Osteocyte (in vitro differentiated cells): ENCODE results near the gene HEXIM2. TPM values are rescaled to one million over a fixed set of nuclear protein-coding genes. Genes with fewer than 3 reads are reported as not detected.
A peak's percentile ranks its signal among the peaks of the same experiment; 100 is the strongest.

Experiments used
- DNase-seq: peaks from one replicate; pipeline ENCODE4 v3.0.0; 2021; ENCODE audit warnings: mixed read lengths; ENCODE audit not compliant: unreplicated experiment; ENCODE audit errors: extremely low spot score
- H3K27ac Mint-ChIP-seq: one replicate; pipeline ENCODE4 v1.8.0; 2021; ENCODE audit warnings: mild to moderate bottlenecking, mixed read lengths; ENCODE audit not compliant: unreplicated experiment
- H3K27me3 Mint-ChIP-seq: one replicate; pipeline ENCODE4 v1.8.0; 2021; ENCODE audit warnings: mixed read lengths; ENCODE audit not compliant: unreplicated experiment
- H3K36me3 Mint-ChIP-seq: one replicate; pipeline ENCODE4 v1.8.0; 2021; ENCODE audit warnings: mixed read lengths; ENCODE audit not compliant: unreplicated experiment
- H3K4me1 Mint-ChIP-seq: one replicate; pipeline ENCODE4 v1.8.0; 2021; ENCODE audit warnings: mixed read lengths; ENCODE audit not compliant: unreplicated experiment
- H3K4me3 Mint-ChIP-seq: one replicate; pipeline ENCODE4 v1.8.0; 2021; ENCODE audit warnings: mild to moderate bottlenecking, moderate library complexity, mixed read lengths; ENCODE audit not compliant: unreplicated experiment
- H3K9me3 Mint-ChIP-seq: one replicate; pipeline ENCODE4 v1.8.0; 2021; ENCODE audit warnings: mixed read lengths; ENCODE audit not compliant: unreplicated experiment
- CTCF ChIP-seq: fragments of 200-600 bp; sonication (generic); IDR thresholded peaks from 2 replicates; pipeline ENCODE4 v1.5.0; 2021; ENCODE audit warnings: antibody characterized with exemption, mild to moderate bottlenecking, moderate library complexity
- total RNA-seq: library from RNA; stranded (reverse); gene quantifications from 2 replicates; pipeline ENCODE4 v1.2.1, GENCODE V29; 2021

Gene HEXIM2
- total RNA-seq, 1 donor from 2014 or later: 6.4 TPM

- peaks cover 16% of the 10 kb centered on the region for H3K4me1 Mint-ChIP-seq
- H3K27ac Mint-ChIP-seq: no peak overlapping the region
- no peak for TF ChIP-seq CTCF
- no peaks in the 10 kb centered on the region for H3K27me3 Mint-ChIP-seq
- H3K9me3 Mint-ChIP-seq: no peaks in the 10 kb centered on the region
- DNase-seq: no peak
- H3K36me3 Mint-ChIP-seq: no peaks in the 10 kb centered on the region
- H3K4me3 Mint-ChIP-seq: no peak overlapping the region
Measured at GRCh38 chr17:45145035-45145389, 16.7 kb upstream of the HEXIM2 start.

- H3K36me3 Mint-ChIP-seq: peaks cover 1% of the 10 kb centered on the region
- H3K27ac Mint-ChIP-seq: peak overlapping the region; percentile 100
- peak overlapping the region; percentile 99 for H3K4me3 Mint-ChIP-seq
- H3K9me3 Mint-ChIP-seq: no peaks in the 10 kb centered on the region
- peaks cover 19% of the 10 kb centered on the region for H3K4me1 Mint-ChIP-seq
- no peak for TF ChIP-seq CTCF
- H3K27me3 Mint-ChIP-seq: no peaks in the 10 kb centered on the region
- no peak for DNase-seq
Measured at GRCh38 chr17:45146166-45146565, 15.5 kb upstream of the HEXIM2 start.

GRCh38 chr17:45146592-45146889 lies 15.1 kb upstream of the HEXIM2 start:
- peaks cover 23% of the 10 kb centered on the region for H3K4me1 Mint-ChIP-seq
- H3K27me3 Mint-ChIP-seq: no peaks in the 10 kb centered on the region
- H3K9me3 Mint-ChIP-seq: no peaks in the 10 kb centered on the region
- H3K27ac Mint-ChIP-seq: peak overlapping the region; percentile 100
- TF ChIP-seq CTCF: no peak
- peaks cover 1% of the 10 kb centered on the region for H3K36me3 Mint-ChIP-seq
- no peak for DNase-seq
- peak overlapping the region; percentile 99 for H3K4me3 Mint-ChIP-seq

- no peak for DNase-seq
- Mint-ChIP-seq H3K27me3 (no peaks in the 10 kb centered on the region), H3K4me3 (peak overlapping the region; percentile 99), H3K36me3 (peaks cover 1% of the 10 kb centered on the region), H3K4me1 (peaks cover 28% of the 10 kb centered on the region), H3K27ac (peak overlapping the region; percentile 100), H3K9me3 (no peaks in the 10 kb centered on the region)
- no peak for TF ChIP-seq CTCF
Measured at GRCh38 chr17:45146890-45147580, 14.6 kb upstream of the HEXIM2 start.

- peaks cover 33% of the 10 kb centered on the region for H3K4me1 Mint-ChIP-seq
- no peaks in the 10 kb centered on the region for H3K9me3 Mint-ChIP-seq
- TF ChIP-seq CTCF: no peak
- H3K27ac Mint-ChIP-seq: peak overlapping the region; percentile 100
- peaks cover 1% of the 10 kb centered on the region for H3K36me3 Mint-ChIP-seq
- peak overlapping the region; percentile 99 for H3K4me3 Mint-ChIP-seq
- DNase-seq: no peak
- H3K27me3 Mint-ChIP-seq: no peaks in the 10 kb centered on the region
Measured at GRCh38 chr17:45147581-45148182, 14.0 kb upstream of the HEXIM2 start.
